HG03442 (cell line): ENCODE data around the gene GPC3.

Experiments
- ATAC-seq: cut with Tn5 transposase; IDR thresholded peaks from one replicate; pipeline ENCODE4 v1.9.1; 2021; ENCODE audit warnings: mild to moderate bottlenecking, moderate library complexity; ENCODE audit not compliant: unreplicated experiment

The GPC3 gene

DNA sequence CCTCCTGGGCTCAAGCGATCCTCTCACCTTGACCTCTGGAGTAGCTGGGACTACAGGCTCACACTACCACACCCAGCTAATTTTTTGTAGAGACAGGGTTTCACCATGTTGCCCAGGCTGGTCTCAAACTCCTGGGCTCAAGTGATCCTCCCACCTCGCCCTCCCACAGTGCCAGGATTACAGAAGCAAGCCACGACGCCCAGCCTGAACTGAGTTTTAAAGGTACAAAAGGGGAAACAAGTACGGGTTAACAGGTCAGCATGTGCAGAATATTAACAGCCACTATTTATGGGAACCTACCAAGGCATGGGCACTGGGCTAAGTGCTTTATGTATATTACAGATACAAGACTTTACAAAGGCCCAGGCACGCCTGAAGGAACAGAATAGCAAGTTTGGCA is 405.8 kb downstream of the GPC3 start:
- no peak for ATAC-seq

DNA sequence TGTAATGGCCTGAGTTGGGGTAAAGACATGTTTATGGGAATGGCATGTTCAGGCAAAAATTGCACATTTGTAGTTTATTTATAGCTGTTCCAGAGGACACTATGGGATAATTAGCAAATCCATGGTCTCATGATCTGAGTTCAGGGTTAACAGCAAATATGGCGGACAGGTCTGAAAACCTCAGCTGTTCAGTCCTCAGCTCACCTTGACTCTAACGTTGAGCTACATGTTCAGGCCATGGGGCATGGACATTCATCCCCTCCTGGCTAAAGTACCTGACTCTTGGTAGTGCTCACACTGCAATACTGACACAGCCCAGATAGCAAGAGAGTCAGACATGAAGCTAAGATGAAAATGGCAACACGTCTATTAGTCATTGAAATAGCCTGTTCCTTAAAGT is 408.5 kb downstream of the GPC3 start:
- ATAC-seq = no peak

DNA sequence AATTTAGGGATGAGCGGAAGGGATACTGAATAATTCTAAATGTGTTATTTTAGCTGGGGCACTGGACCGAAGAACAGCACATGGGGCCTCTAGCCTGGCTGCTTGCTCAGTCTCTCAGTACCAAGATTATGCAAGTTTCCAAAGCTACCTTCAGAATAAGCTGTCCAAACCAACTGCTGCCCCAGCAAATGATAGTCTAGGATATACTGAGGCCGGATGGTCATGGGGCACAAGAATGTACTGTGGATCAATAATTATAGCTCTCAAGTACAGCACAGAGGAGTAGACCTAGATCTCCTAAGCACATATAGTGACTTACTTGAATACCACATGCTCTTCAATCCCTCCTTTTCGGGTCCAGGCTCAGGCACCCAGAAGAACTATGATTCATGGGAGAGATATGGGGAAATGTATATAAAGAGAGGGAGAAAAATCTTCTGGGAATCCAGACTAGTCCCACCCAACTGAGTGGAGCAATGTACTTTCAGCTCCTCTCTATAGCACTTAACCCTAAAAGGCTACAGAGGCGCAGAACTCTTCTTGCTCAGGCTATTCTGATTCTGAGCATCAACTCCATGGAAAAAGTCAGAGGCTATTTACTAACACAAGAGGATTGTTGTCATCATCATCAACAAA is 409.8 kb downstream of the GPC3 start:
- no peak for ATAC-seq

DNA sequence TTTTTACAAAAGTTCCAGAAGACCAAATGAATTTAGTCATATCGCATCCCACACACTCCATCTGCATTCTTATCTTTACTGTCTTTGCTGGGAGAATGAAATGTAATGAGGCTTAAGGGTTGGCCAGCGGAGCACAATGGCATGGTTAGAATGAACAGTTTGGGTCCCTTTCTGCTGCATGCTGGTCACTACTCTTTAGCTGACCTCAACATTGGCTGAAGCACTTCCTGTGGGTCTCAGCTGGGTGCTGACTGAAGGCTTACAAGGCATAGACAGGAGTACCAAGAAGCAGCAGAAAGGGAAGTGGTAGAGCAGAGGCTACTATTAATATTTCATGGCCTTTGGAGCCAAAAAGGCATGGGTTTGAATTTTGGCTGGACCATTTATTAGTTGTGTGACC is 410.7 kb downstream of the GPC3 start:
- no peak for ATAC-seq

DNA sequence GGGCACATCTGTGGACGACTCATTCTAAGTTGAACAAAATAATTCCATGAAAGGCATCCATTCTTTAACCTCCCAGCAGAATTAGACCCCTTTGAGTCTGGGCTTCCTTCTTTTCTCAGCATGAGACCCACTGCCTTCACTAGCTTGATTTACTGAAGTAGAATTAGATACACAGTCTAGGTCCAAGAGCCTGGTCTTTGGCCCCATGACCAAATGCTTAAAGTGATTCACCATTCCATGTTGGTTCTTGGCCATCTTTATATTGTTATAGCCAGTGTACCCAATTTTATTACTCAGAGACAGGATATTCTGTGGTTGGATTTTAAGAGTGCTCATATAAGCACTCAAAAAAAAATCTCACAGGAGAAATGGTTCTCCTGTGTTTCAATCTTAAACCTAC is 414.8 kb downstream of the GPC3 start:
- no peak for ATAC-seq

DNA sequence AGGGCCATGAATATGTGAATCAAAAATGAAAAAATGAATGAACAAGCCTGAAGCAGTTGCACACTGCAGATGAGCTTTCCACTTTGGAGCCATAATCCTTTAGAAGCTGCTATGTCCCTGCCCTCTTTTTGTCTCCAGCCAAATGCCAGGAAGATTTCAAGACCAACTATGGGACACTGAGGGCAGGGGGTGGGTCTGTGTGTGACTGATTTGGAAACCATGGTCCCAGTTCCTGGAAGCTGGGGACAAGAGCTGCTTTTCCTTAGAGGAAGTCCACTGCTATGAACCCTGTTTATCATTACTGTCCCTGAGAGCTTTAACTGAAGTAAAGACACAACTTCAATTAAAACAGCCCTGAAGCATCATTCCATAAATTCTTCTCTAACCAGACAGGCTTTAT is 416.2 kb downstream of the GPC3 start:
- no peak for ATAC-seq

DNA sequence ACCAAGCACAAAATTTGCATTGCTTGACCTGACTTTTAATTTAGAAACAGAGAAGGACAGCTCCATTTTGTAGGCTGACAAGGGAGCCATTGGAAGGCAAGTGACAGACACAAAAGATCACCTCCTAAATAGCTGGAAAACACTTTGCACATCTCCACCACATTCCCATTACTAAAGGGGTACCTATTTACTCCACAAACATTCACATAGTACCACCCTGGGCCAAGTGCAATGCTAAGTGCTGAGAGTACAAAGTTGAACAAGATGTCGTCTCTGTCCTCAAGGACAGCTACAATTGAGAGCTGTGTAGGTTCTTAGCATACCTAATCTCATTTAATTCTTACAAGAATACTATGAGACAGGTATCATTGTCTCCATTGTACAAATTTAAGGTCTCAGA is 417.3 kb downstream of the GPC3 start:
- ATAC-seq = no peak

DNA sequence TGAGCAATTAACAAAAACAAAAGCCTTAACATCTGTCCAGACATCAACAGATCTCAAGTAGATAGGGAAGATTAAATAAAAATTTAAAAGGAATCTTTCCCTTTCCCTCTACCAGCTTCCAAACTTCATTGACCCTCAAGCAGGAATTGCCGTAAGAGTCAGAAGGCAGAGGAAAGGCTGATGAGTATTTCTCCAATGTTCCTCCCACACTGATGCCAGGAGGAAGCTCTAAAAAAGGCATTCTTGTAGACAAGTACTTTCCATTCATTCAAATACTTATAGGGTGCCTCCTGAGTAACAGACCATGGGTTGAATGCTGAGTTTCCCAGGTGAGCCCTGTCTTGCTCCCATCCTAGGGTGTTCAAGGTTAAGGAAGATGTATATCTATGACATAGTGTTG is 418.5 kb downstream of the GPC3 start:
- ATAC-seq = no peak

DNA sequence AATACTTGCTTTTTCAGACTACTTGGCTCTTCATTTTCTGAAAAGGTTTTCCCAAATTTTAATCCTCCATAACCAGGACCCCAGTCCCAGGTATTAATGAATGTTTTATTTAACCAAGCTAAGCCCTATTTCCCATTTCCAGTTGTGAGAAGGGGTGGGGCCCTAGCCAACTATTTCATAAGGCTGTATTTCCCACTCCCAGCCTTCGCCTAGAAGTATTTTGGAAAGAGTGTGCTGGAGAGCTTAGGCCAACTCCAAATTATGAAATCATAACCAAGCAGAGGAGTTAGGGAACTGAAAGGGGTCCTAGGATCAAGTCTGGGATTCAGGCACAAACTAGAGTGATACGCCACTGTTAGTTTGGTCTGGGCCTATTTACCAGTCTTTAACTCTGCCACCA is 421.7 kb downstream of the GPC3 start:
- no peak for ATAC-seq

DNA sequence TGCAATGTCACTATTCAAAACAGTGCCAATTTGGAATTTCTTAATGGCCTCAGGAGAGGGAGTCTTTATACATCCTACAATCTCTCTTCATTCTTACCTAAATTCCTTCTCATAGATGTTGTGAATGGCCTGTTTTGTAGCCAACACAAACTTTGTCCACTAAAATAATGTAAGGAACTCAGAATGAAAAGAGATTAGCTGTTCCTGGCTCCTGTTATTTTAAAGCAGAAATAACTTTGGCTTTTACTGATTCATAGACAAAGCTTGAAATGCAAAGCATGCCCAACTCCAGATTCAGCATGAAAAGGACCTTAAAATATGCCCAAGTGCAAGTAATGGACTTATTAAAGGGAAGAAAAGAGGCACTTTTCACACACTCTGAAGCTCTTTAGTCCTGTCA is 424.1 kb downstream of the GPC3 start:
- no peak for ATAC-seq

DNA sequence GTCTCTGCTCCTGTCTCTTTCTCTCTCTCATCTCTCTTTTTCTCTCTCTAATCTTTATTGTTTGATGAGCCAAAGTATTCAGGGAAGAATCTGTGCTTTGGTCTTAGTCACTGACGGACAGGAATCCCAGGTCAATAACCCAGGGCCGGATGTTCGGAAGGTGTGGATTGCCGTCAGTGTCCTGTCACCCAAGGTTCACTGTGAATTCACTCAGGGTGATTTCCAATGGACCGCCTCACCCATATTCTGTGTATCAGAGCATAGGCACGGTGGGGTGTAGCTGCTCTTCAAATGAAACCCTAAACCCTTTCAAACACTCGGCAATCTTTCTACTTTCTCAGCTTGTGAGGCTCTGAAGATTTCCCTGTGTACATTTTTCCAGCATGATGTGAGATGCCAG is 425.5 kb downstream of the GPC3 start:
- ATAC-seq = no peak

DNA sequence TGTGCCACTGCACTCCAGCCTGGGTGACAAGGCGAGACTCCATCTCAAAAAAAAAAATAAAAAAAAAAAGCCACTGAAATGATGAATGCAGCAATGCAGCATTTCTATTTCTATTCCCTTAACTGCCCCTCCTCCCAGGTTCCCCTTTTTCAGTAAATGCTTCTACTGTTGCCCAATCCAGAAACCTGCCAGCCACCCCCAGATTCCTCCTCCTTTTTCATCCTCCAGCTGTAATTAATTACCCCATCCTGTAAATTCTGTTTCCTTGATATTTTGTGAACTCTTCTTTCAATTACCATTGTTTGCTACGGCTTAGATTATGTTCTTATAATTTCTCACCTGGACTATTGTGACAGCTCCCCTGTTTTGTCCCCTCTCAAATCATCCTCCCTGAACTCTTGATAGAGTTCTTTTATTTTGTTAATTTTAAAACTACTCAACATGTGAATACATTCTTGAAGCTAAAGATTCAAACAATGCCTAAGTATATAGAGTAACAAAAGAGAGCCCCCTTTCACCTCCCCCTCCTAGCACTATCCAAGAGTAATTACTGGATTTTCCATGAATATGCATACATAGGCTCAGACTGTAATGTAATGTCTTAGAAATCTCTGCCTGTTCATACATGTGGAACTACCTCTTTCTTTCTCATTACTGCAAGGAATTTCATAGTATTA is 429.5 kb downstream of the GPC3 start:
- ATAC-seq = no peak

DNA sequence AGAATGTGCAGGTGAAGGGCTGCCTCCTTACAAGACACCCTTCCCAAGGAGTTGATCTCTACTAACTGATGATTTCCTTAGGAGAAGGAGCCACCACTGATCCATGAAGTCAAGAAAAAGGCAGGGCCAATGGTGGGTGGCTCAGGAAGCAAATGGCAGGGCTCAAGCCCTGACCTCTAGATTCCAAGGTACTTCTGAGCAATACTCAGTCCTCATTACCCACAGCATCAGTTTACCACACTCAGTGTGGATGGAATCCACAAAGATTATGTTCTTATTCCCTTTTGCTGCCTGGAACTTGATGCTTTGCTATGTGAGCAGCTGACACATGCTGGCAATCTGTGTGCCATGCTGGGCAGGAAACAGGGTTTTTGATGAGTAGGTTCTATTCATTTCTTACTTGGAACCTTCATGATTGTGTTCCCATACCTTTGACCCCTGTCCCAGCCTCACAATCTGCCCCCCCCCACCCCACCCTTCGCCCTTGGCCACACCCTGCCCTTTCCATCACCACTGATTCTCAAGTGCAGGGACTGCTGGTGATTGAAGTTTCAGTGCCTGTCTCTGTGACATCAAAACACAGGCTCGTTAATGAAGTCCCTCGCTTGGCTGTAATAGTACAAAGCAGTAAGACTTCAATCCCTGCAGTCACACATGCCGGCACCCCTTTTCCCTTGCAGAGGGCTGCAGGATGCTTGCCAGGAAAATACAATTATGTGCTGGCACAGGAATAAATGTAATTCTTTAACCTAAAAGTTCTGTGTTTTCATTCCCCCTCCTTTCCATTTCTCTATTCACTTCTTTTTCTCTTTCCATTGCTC is 434.5 kb downstream of the GPC3 start:
- no peak for ATAC-seq

DNA sequence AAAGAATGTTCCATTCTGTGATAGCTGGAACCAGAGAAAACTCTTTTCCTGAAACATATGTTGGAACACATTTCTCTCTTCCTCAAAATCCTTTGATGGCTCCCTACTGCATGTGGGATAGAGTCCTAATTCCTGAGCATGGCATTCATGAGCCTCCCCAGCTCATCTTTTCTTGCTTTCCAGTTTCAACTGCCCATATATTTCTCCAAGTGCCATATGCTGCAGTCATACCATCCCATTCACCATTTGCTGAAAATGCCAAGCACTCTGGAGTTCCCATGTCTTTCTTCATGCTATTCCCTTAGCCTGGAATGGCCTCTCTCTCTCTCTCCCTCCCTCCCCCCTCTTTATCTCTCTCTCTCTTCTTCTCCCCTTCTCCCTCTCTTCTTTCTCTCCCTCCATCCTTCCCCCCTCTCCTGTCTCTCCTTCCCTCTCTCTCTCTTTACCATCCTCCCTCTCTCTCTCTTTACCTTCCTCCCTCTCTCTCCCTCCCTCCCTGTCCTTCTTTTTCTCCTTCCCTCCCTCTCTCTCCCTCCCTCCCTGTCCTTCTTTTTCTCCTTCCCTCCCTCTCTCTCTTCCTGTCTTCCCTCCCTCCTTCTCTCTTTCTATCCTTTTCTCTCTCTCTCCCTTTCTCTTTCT is 436.0 kb downstream of the GPC3 start:
- no peak for ATAC-seq

DNA sequence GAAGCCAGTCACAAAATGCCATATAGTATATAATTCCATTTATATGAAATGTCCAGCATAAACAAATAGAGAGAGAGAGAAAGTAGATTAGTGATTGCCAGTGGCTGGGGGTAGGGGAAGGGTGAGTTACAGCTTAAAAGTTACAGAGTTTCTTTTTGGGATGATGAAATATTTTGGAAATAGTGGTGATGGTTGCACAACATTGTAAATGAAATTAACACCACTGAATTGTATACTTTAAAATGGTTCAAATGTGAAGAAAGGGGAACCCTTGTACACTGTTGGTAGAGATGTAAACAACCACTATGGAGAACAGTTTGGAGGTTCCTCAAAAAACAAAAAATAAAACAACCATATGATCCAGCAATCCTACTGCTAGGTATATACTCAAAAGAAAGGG is 439.0 kb downstream of the GPC3 start:
- no peak for ATAC-seq

DNA sequence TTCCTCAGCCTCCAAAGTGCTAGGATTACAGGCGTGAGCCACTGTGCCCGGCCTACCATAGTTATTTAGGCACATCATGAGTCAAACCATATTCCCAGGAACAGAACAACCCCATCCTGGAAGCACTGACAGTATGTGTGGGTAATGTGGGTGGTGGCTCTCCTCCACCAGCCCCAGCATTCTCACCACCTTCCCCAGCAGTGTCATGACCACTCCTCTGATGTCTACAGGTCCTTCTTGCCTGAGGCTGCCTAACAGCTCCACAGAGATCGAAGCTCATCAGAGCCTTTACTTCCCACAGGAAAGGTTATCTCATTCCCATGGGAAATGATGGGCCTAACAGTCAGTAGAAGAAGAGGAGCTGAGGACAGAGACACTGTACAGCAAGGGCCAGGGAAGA is 440.6 kb downstream of the GPC3 start:
- ATAC-seq = no peak

DNA sequence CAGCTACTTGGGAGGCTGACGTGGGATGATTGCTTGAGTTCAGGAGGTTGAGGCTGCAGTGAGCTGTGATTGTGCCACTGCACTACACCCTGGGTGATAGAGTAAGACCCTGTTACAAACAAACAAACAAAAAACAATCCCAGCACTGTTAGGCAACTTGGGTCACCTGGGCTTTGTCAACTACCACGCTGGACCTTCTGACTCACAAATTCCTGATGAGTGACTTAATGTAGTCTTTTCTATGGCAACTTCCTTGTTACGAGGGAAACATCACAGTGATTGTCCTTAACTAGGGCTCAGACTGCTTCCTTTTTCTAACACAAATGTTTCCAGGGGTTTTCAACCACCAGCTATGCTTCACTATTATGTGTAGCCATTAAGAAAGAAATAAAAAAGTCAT is 441.3 kb downstream of the GPC3 start:
- no peak for ATAC-seq

DNA sequence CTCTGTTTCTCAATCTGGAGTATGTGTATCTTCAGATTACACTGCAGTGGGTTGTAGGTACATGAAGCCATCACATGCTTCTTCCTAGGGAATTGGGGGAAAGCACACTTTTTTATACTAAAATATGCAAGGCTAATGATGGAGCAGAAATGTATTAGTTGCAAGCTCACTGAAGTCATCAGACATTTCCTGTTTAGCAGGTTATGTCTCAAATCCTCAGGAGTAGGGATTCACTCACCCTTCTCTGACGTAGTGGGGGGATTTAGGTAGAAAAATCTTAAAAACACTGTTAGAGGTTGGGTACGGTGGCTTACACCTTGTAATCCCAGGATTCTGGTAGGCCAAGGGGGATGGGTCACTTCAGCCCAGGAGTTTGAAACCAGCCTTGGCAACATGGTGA is 441.7 kb downstream of the GPC3 start:
- no peak for ATAC-seq

DNA sequence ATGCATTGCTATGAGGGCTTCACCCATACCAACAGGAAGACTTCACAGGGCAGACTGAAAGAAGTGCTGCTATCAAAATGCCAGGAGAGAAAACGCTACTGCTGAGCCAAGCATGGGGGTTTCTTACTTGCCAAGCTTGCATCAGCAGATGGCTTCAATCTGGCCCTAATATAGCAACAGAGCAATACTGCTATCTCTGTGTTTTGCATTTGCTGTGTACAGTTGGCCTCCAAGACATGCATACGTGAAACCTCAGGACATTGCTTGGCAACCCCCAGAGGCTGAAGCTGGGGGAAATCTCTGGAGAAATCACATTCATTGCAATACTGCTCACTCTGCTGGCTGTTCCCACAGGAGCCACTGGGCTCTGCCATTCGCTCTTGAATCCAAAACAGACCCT is 442.9 kb downstream of the GPC3 start:
- no peak for ATAC-seq

DNA sequence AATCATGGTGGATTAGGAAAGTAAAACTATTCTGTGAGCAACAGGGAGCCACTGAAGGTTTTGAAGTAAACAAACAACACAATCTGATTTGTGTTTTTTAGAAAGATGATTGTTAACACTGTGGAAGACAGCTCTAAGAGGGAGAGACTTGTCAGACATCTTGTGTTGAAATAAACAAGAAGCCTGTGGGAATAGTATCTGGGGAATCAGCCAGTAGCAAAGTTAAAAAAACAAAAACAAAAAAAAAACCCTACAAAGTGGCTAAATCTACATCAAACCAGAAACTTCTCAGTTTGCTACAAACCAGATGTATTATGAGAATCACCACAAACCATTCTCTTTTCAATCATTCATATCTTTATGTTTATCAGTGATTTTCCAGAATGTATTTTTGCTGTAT is 444.4 kb downstream of the GPC3 start:
- no peak for ATAC-seq

DNA sequence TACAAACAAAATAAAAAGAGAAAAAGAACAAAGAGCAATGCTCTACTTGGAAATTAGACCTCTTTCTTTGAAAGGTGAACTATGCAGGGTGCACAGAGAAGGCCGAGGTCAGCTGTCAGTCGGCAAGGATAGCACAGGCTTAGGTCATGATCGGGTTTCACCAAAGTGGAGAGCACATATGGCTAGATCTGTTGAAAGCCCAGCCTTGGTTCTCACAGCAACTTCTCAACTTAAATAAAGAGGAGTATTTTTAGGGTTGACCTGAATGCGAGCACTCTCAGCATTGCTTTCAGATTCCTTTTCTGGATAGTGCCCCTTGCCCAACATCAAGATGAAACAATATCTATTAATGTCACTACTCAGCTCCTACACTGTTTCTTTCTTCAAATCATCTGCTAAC is 447.2 kb downstream of the GPC3 start:
- ATAC-seq = no peak

DNA sequence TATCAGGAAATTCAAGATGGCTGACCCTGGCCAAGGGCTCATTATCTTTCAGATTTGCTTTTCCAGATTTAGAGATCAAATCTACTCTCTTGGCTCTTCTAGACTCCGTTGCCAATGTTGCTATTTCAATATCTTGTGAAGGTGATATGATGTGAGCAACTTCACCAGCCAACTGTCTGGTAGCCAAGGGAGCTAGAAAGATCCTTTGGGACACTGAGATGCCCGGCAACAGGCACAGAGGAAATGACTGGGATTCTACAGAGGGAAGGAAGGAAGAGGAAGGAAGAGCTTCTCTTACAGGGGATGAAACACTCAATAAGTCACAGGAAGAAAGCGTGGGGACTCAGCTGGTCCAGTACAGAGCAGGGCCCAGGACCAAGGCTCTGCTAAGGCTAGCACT is 448.3 kb downstream of the GPC3 start:
- ATAC-seq = no peak
